Measurements from ENCODE around the gene FNBP1L. TPM values are rescaled to one million over a fixed set of nuclear protein-coding genes. Genes with fewer than 3 reads are reported as not detected.

Gene FNBP1L
- total RNA-seq, 1 experiment from 2014 or later = 119 TPM

DNA sequence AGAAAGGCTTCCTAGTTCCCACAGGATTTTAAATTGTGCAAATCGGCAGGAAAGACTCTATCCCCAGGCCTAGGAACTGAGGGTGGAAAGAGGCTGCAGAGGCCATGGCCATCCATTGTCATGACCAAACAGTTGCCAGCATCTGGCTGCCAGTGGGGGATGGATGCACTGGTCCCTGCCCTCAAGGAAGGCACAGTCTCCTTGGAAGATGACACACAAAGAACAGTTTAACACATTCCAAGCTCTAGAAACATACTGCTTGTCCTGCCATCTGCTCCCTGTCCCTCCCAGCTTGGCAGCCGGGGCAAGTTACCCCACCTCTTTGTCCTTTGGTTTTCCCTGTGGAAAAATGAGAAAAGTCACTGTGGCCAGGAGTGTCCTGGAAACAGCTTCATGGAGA is 150.5 kb downstream of the FNBP1L start:
- no peak overlapping the region for H2BK15ac ChIP-seq (ENCODE audit: low read depth, low read length)
- peak overlapping the region in 2 of 3 experiments; percentile 19 to 82; a peak in 3 of 7 replicates for H3K27ac Mint-ChIP-seq
- no peaks in the 10 kb centered on the region; a peak in 2 of 7 replicates for H3K36me3 Mint-ChIP-seq (ENCODE audit: insufficient read depth in 1 of 3, low read depth in 3 of 3)
- H3K4me2 ChIP-seq (ENCODE audit: insufficient read depth, insufficient read length, low read length) = no peak overlapping the region
- H2AFZ ChIP-seq (ENCODE audit: low read length) = no peak overlapping the region
- H3K4me1 Mint-ChIP-seq = peaks cover 39 to 49% of the 10 kb centered on the region in 2 experiments
- no peak overlapping the region for H3K4ac ChIP-seq (ENCODE audit: low read depth, low read length)
- WGBS (ENCODE audit: extremely low coverage, insufficient read length, low lambda C conversion rate) = no CpG with 5 or more reads among the region's 2 CpGs
- no peak overlapping the region for H2AK5ac ChIP-seq (ENCODE audit: insufficient read length, low read length)
- no peaks in the 10 kb centered on the region for H4K20me1 ChIP-seq (ENCODE audit: control insufficient read depth, insufficient read depth, insufficient read length)
- H4K5ac ChIP-seq (ENCODE audit: insufficient read length, low read depth, low read length) = no peak overlapping the region
- H3K4me3 Mint-ChIP-seq = no peak overlapping the region
- no peak overlapping the region for H3K23ac ChIP-seq (ENCODE audit: insufficient read length, low read depth, low read length)
- H3K23me2 ChIP-seq (ENCODE audit: insufficient read length, low read depth, low read length, poor library complexity, severe bottlenecking) = no peaks in the 10 kb centered on the region
- H4K91ac ChIP-seq (ENCODE audit: insufficient read length, low read depth, low read length) = no peak overlapping the region
- H3K79me1 ChIP-seq (ENCODE audit: insufficient read depth, low read depth, low read length, poor library complexity, severe bottlenecking) = no peaks in the 10 kb centered on the region
- H3K4me1 ChIP-seq (ENCODE audit: insufficient read depth, low read length) = peaks cover 17% of the 10 kb centered on the region
- H3T11ph ChIP-seq (ENCODE audit: low read length) = no peak overlapping the region
- no peak overlapping the region for H2BK20ac ChIP-seq (ENCODE audit: low read depth, low read length, poor library complexity, severe bottlenecking)
- no peaks in the 10 kb centered on the region for H3K27me3 ChIP-seq (ENCODE audit: insufficient read depth, low read length)
- H3K14ac ChIP-seq (ENCODE audit: insufficient read depth, low read length) = no peak overlapping the region
- no peaks in the 10 kb centered on the region; a peak in 1 of 5 replicates for H3K9me3 Mint-ChIP-seq
- no peak overlapping the region for H3K56ac ChIP-seq (ENCODE audit: insufficient read length, low read depth, low read length)
- DNase-seq = no peak
- no peak overlapping the region for H2BK12ac ChIP-seq (ENCODE audit: insufficient read length, low read depth, low read length)
- H3K9me3 ChIP-seq (ENCODE audit: control insufficient read depth, low read depth, low read length) = no peaks in the 10 kb centered on the region
- no peaks in the 10 kb centered on the region for H3K27me3 Mint-ChIP-seq (ENCODE audit: low read depth)
- TF ChIP-seq CTCF (conservative IDR thresholded peaks at IDR 0.05) = no peak
- H3K79me2 ChIP-seq (ENCODE audit: insufficient read depth, low read length) = no peaks in the 10 kb centered on the region
- H3K27ac ChIP-seq (ENCODE audit: insufficient read length, low read depth, low read length) = no peak overlapping the region
- H2BK5ac ChIP-seq (ENCODE audit: insufficient read length, low read length) = no peak overlapping the region
- no peak overlapping the region for H4K8ac ChIP-seq (replicated peaks; ENCODE audit: insufficient read length, low read depth, low read length)
- H3K18ac ChIP-seq (ENCODE audit: insufficient read length, low read depth, low read length) = no peak overlapping the region
- no peak overlapping the region for H3K9ac ChIP-seq (ENCODE audit: extremely low read depth, insufficient read length, low read length)
- H2BK120ac ChIP-seq (ENCODE audit: low read depth, low read length, poor library complexity, severe bottlenecking) = no peak overlapping the region
